Measurements from ENCODE around the gene HHIPL1.

HHIPL1 gene

DNA sequence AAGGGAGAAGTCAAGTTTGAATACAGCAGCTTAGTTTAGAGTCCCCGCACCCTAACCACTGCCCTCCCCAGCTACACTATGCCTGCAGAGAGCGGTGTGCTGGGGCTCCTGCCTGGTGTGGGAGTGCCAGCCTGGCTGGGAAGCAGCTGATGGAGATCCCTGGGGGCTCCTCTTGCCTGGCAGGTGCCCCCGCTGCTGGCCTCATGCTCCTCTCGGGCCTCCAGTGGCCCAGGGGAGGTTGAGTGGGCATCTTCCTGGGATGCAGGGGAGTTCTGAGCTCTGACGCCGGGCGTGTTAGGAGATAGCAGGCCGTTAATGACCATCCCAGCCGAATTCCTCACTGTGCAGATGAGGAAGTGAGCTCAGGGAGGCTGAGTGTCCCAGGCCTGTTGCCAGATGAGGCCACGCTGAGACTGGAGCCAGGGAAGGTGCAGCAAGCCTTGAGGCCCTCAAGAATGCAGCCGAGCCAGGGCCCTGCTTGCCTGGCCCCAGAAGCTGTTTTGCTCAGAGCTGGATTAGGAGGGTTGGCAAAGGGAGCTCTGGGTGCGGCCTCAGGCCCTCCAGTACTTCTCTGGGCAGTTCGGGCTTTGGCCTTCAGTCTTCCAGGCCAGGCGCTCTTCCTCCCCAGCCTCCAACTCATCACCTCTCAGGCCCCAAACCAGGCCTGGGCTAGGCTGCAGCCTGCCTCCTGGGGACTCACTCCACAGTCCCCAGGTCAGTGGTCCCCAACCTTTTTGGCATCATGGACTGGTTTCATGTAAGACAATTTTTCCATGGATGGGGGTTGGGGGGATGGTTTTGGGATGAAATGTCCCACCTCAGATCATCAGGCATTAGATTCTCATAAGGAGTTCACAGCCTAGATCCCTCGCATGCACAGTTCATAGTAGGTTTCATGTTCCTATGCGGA is 32.6 kb downstream of the HHIPL1 start:
- FAIRE-seq, result no peak

DNA sequence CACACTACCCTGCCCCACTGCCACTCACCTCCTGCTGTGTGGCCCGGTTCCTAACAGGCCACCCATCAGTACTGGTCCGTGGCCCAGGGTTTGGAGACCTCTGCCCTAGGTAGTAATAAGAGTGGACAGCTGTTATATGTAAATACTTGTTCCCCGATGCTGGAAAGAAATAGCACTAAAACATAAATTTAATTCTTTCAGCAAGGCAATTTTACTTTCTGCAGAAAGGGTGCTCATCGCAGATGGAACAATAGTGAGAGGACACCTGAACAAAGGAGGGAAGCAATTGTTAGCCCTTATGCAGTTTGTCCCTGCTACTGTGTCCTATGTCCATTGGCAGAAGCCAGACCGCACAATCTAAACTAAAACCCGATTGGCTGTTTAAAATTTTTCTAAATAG is 33.3 kb downstream of the HHIPL1 start:
- FAIRE-seq, result no peak

DNA sequence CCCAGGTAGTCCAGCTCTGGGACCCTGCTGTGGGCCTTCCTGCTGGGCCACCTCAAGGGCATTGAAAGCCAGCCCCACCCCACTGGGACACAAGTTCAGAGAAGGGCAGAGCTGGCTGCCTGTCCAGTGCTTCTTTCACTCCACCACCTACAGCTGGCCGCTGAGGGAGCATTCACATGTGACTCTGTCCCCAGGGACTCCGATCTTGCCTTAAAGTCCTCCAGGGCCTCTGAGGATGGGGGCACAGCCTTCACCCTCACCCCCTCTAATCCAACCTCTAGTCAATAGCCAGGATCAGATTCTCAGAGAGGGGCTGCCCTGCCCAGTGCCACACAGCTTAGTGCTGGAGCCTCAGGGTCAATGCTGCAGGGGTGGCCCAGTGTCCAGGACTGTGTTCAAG is 34.2 kb downstream of the HHIPL1 start:
- no peak for FAIRE-seq

DNA sequence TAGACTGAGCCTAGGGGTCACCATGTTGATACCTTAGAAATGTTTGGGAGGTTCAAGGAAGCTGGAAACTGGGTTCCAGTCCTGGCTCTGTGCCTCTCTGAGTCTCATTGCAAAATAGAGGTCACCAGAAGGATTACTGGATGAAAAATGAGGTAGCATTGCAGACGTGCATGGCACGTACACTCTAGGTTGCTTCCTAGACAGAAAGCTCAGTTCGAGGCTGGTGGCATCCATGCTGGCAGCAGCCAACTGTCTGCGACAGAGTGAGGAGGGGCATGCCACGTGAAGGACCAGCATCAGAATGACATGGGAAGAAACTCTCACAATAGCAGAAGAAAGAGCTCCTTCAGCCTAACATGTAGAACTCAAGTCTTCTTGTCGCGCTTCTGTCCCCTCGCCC is 34.6 kb downstream of the HHIPL1 start:
- no peak for FAIRE-seq

DNA sequence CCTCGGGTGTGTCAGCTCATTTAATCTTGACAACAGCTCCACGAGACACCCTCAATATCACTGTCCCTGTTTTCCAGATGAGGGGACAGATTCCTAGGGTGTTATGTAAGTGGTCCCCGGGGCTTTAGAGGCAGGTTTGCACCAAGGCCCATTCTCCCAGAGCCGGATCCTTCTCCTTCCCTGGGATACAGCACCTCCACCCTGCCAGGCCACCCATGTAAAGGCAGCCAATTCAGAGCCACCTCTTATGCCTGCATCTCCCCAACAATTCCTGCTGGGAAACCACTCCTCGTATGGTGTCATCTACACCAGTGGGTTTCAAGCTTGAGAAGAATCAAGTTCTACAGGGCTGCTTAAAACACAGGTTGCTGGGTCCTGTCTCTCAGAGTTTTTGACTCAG is 35.1 kb downstream of the HHIPL1 start:
- FAIRE-seq, result no peak

DNA sequence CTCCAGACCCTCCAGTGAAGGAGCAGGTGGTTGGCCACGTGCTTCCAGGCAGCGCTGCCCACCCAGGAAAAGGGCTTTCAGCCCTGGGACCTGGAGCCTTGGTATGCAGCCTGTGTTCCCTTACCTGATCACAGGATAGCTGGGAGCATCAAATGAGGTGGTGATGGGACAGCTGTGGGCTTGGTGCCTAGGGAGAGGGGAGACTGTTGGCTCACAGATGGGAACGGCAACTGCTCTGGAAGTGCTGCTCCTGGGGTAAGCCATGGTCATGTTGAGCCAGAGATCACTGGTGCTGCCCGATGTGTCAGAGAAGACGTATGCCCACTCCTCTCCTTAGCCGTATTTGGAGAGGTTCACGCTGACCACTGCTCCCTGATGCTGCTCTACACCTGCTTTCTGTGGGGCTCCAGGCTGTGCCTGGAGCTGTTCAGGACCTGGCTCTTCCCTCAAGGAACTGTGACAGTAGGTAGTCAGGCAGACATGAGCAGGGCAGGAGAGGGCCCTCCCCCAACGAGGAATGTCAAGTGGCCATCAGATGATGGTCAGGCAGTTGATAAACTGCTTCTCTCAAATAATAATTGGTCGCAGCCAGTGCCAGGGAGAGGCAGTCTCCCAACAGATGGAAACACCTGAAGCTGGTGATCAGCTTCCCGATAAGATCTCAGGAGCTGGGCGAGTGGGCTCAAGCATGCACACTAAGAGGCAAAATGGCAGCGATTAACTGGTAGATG is 36.3 kb downstream of the HHIPL1 start:
- FAIRE-seq, result no peak

DNA sequence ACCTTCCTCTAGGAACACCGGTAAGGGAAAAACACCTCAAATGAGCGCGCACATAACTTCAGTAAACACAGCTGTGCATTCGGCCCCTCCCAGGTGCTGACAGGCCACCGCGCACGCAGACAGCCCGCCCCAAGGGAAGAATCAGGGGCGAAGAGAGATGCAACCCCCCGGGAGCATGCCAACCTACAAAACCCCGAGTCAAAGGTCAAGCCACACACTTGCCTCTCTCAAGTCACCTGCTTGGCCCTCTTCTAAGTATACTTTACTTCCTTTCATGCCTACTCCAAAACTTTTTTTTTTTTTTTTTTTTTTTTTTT is 36.9 kb downstream of the HHIPL1 start:
- no peak for FAIRE-seq

DNA sequence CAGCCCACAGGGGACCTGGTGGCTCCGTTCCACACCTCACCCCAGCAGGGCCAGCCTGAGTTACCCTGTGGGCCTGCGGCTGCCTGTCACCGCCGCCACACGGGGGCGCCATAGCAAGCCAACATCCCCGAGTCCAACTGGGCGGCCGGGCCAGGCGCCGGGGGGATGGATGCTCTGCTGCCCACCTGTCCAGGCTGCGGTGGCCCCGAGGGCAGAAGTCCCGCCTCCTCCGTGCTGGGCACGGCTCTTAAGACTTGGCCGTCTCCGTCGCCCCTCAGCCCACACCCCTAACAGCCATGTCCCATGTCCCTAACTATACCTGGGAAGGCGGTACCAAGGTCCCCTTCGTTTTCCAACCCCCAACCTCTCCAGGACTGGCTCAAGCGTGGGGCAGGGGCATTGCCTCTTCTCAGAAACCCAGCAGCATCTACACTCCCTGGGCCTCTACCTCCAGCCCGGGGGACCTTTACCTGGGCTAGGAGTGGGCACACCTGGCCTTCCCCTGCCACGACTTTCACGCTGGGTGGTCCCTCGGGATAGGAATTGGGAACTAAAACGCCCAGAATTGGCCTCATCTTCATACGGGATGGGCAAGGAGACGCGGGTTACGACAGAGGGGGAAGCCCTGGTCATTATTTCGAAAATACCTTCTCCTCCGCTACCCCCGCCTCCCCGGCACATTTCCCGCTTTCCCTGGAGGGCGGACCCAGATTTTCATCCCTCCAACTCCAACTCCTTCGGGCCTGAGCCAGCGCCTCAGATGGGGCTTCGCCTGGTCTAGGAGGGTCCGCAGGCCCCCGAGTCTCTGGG is 38.1 kb downstream of the HHIPL1 start:
- no peak for FAIRE-seq

DNA sequence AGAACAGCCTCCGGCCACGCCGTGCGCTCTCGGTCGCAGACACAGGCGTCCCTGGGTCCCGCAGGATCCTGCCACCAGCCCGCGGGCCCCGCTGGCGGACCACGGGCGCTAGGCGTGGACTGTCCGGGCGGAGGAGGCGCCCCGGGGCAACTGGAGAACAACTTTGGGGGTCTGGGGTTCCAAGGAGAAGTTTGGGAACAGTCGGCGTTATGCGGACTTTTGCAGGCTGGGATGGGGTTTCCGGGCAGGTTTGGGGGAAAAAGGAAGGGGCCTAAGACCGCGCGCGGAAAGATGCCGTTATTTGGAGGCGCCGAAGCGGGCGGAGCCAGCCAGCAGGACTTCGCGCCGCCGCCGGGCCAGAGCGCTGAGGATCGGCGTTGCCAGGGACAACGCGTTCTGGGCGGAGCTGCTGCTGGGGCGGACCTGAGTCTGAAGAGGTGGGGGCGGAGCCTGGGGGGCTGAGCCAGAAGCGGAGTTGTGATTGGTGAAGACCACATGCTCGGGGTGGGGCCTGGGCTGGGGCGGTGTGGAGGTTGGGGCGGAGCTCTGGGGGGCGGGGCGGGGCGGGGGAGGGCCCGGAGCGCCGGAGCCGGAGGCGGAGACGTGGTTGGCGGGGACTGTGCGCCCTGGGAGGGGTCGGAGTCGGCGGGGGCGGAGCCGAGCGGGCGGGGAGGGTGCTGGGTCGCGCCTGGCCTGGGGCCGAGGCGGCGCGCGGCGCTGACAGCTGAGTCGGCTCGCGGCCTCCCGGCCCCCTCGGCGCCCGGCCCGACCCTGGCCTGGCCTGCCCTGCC is 38.9 kb downstream of the HHIPL1 start, which contains the start of gene CYP46A1:
Gene CYP46A1, plus strand, starts transcription at position 680 of the 791 bp plus-strand sequence. CDS start 120 bp downstream, outside the sequence.
- peak; percentile 93 for FAIRE-seq

DNA sequence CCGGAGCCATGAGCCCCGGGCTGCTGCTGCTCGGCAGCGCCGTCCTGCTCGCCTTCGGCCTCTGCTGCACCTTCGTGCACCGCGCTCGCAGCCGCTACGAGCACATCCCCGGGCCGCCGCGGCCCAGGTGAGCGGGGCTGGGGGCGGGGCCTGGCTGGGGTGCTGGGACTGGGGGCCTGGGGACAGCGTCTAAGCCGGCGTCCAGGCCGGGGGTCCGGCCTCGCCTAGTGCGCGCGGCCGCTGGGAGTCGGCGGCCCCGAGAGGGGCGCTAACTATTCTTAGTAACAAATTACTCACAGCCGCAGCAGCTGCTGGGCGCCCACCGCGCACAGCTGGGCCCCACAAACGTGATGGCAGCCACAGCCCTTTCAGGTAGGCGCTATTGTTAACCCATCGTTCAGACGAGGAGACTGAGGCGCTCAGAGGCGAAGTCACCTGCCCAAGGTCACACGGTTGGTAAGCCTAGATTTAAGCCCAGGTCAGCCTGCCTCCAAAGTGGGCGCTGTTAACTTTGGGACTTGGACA is 39.5 kb downstream of the HHIPL1 start:
- no peak for FAIRE-seq

DNA sequence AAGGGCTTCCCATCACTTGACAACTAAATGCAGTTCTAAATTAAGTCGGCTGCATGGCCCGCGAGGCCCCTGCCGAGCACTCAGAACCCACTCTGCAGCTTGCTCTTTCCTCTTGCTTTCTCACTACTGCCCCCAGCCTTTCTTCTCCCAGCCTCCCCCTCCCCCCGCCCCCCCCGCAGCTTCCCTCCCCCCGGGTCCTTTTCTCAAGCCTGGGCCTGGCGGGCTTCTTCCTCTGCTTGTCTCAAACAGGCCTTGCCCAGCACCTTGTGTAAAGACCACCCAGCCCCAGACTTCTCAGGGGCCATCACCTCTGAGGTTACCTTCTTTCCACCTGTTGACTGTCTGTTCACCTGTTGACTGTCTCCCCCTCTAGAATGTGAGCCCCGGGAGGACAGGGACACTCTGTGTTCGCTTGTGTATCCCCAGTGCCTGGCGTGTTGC is 40.2 kb downstream of the HHIPL1 start:
- FAIRE-seq, result no peak

DNA sequence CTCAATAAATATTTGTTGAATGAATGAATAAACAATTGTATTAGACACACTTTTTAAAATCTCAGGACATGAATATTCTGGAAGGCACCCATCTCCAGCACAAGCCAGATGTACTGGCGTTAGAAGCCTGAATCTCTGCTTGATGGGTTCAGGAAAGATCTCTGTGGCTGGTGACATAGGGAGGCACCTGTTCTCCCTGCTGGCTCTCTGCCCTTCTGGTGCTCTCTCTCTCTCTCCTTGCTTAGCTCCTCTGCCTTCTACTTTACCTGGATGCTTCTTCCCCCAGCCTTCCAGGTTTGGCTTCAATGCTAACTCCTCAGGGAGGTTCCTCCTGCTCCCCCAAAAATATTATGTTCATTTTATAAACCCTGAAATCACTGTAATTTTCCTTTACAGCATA is 40.7 kb downstream of the HHIPL1 start:
- FAIRE-seq, result no peak

DNA sequence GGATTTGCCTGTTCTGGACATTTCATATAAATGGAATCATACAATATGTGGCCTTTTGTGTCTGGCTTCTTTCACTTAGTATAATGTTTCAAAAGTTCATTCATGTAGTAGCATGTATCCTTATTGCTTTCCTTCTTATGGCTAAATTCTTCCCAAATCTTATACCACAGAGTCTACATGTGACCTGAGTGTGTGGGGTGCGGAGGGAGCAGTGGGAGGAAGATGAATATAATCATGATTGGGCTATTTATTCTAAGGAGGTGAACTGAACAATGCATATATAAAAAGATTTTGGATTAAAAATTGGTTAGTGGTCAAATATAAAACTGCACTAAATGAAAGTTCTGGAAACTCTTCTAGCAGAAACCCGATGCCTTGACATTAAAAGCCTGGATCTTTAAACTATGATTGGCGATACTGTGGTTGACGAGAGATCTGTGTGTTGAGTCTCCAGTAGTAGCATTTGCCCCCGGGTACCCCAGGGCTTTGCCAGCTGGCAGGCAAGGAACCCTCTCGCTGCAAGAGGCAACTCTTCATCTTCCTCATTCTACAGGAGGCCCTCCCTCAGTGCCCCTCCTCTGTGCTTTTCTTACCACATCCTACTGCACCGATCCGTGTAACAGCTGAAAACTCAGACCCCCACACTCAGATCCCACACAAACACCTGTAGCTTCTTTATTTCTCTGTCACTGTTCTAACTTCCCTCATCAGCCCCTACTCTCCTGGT is 41.8 kb downstream of the HHIPL1 start:
- no peak for FAIRE-seq

DNA sequence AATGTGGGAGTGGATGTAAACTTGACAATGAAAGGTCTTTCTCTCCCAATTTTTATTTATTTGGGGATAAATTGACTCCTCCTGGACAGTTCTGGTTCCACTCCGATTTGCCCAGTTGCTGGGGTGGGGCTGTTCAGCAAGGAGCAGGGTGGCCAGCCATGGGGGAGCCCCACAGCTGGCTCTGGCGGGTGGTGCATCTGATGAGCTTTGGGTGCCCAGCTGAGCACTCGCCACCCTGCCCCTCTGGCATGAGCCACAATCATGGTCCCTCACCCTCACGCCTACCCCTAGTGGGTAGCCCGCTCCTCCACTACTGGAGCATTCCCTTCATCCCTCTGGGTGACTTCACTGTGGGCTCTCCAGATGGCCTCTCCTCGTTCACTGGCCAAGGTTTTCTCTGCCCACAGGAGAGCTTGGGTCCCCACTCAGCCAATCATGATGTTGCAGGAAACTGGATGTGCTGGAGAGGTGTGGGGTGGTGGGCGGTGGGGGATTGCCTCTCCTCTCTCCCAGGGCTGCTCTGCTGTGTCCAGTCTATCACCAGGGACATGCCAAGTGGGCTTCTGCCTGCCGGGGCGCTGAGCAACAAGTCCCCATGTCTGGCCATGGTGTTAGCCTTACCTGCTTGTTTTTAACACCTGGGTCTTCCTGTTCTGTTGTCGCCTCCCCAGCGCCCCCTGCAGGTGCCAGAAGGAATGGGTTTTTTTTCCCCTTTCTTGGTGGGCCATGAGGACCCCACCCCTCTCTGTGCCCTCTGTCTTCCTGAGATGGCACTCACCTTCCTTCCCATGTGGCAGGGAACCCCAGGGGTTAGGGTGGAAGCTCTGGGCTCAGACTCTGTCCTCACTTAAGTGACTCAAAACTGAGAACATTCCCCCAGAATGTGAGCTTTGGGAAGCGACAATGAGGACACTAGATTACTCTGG is 42.6 kb downstream of the HHIPL1 start:
- no peak for FAIRE-seq

DNA sequence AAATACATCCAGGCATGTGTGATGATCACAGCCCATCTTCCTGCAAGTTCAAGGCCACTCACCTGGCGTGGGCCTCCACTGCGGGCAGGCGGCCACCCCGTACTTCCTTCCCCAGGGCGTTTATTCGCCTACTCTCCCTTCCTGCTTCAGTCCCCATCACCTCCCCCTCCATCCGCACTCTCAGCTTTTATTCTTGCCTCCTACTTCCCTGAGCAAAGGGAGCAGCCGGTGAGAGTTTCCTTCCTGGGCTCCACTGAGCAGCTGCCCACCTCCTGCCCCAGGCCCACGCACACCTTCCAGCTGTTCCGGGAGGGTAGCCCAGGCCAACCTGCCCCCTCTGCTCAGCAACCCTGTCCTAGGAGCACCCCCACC is 43.3 kb downstream of the HHIPL1 start:
- FAIRE-seq, result no peak

DNA sequence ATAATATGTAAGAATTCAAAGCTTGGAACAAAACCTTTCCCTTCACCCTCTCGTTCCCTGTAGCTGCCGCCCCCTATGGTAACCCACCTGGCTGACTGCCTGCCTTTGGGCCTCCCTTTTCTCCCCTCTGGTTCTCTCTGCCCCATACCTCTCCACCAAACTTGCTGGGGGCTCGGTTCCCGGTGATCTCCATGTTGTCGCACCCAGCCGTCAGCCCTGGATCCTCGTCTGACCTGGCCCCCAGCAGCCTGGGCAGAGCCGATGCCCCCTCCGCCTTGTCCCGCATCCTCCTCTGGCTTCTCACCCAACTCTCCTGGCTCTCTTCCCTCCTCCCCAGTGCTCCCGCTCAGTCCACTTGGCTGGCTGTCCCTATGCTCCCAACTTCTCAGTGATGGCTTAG is 43.7 kb downstream of the HHIPL1 start:
- FAIRE-seq, result no peak

DNA sequence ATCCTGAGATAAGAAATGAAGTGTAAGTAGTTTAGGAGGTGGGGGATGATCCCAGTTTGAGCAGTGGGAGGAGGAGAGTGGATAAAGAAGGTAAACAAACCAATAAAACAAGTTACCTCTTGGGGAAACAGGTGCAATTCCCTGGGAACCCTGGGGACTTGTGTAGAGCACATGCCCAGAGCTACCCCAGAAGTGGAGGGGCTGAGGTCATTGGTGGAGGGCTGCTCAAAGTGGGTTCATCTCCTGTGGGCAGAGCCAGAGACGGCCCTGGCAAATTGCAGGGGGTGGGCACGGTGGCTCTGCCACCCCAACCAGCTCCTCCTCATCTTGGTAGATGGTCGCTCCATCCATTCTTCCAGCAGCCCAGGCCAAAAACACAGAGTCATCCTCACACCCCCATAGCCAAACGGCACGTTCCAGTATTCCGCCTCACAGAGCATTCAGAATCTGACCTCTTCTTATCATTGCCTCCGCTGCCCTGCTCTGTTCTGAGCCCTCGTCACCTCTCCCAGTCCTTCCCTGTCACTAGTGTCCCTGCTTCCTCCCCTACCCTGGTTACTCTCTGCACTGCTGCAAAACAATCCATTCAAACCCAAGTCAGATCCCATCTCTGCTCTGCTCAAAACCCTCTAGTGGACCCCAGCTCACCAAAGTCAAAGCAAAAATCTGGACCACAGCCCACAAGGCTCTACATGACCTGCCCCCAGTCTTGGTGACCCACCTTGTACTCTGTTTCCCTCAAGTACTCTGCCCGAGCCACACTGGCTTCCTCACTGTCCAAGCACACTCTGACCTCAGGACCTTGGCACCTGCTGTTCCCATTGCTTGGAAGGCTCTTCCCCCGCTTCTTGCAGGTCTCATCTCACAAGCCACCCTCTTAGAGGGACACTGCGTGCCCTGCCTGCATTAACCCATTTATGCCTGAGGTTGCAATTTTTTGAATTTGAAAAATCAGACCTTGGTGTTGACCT is 44.6 kb downstream of the HHIPL1 start:
- FAIRE-seq, result no peak

DNA sequence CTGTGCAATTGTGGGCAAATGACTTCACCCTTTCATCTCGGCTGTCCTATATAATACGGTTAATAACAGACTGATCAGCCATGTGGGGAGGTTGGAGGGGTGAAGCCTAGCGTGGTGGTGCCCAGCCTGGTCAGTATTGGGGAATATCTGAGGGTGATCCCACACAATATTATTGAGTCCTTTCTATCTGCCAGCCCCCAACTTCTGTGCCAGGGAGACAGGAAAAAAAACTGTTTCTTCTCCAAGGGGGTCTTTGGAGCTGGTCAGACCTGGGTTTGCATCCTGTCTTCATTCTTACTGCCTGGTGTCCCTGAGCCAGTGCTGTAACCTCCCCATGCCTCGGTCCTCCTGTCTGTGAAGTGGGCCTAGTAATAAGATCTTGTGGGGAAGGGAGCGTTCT is 45.7 kb downstream of the HHIPL1 start:
- no peak for FAIRE-seq
